Prostate gland (tissue), 2 donors: Measurements from ENCODE around the gene NPIPA5. TPM values are rescaled to one million over a fixed set of nuclear protein-coding genes. Genes with fewer than 3 reads are reported as not detected.

Source experiments
- total RNA-seq, 2 donors: library from RNA; depleted of rRNA; stranded (reverse); fragments of >200 nt; gene quantifications; one replicate each; pipeline ENCODE4 v1.1.0, GENCODE V29; 2016

NPIPA5 gene
- total RNA-seq, 2 donors from 2014 or later = 8.3 to 31.3 TPM

Other genes starting within 250 kb of the NPIPA5 start
- 10 to 100 TPM in 1 of 2 donors, 1 to 10 TPM in 1; 8.1 to 13.5 TPM for gene MPV17L, start 17.5 kb upstream of the NPIPA5 start, total RNA-seq
- 10 to 100 TPM; 49.1 to 51.1 TPM for gene BMERB1, start 56.3 kb upstream of the NPIPA5 start, total RNA-seq